T-helper 1 cell treated with Interleukin-12 subunit alpha and Interleukin-12 subunit beta and Interleukin-4 antibody, amounts not matched to agents 30 μg/mL and 1 μg/mL, for 36 hours (primary cell): ENCODE results near the gene FYCO1.

Source experiments
- H3K27ac Mint-ChIP-seq: one replicate; pipeline ENCODE4 v1.8.0; 2021; ENCODE audit warnings: mild to moderate bottlenecking, mixed read lengths
- H3K27me3 Mint-ChIP-seq: one replicate; pipeline ENCODE4 v1.8.0; 2021; ENCODE audit warnings: low read depth, mixed read lengths
- H3K36me3 Mint-ChIP-seq: one replicate; pipeline ENCODE4 v1.8.0; 2021; ENCODE audit warnings: low read depth, mixed read lengths
- H3K4me1 Mint-ChIP-seq: one replicate; pipeline ENCODE4 v1.8.0; 2021; ENCODE audit warnings: low read depth, mixed read lengths
- H3K4me3 Mint-ChIP-seq: one replicate; pipeline ENCODE4 v1.8.0; 2021; ENCODE audit warnings: mild to moderate bottlenecking, moderate library complexity, mixed read lengths
- H3K9me3 Mint-ChIP-seq: one replicate; pipeline ENCODE4 v1.8.0; 2021; ENCODE audit warnings: mixed read lengths

Gene FYCO1

DNA sequence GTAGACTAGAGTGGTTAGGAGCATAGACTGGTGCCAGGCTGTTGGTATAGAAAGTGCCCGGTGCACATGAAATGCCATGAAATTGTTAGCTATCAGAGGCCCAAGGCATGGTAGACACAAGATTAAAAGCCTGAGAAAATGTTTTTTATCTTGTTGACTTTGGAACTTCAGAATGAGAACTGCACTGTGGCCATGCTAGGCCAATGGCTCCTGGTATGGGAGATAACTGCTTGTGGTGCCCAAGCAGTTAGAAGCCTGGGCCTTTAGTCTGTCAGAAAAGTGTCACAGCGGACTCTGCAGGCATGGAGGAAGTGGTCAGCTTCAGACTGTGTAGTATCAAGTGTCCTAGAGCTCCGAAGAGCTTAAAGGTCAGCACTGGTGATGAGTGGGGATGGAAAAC is 11.9 kb downstream of the FYCO1 start:
- Mint-ChIP-seq H3K4me3 (no peak overlapping the region), H3K4me1 (peaks cover 63% of the 10 kb centered on the region), H3K27ac (no peak overlapping the region), H3K27me3 (no peaks in the 10 kb centered on the region), H3K36me3 (peaks cover 74% of the 10 kb centered on the region), H3K9me3 (no peaks in the 10 kb centered on the region)

DNA sequence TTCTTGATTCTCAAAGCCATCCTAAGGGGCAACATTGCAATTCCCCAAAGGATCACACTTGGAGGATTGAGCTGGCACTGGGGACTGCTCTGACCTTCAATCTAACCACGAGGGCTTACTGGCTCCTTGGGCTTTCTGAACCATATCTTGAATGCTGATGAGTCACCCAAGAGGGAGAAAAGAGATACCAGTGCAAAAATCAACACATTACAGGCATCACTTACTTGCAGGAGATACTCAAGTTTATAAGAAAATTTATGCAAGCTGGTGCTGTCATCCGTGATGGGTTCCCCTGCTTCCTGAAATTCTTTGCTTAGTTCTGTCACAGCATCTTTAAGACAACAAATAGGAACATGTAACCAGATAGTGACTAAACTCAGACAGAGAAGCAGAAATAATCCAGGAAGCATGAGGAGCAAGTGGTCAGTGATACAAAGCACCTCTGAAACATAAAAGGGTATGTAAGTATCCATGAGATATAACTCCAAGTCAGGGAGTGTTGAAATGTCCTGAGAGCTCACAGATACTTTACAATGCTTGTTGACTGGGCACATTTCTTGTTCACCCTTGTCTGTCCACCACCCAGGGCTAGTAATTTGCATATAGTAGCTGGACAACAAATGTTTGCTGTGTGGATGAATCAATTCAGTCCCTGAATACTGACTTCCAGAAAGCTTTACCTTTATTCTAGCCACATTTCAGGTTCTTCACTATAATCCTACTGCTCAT is 14.1 kb downstream of the FYCO1 start:
- Mint-ChIP-seq H3K36me3 (peaks cover 75% of the 10 kb centered on the region), H3K9me3 (peaks cover 3% of the 10 kb centered on the region), H3K4me3 (peak overlapping the region; percentile 15), H3K4me1 (peaks cover 65% of the 10 kb centered on the region), H3K27ac (peak overlapping the region; percentile 72), H3K27me3 (no peaks in the 10 kb centered on the region)

DNA sequence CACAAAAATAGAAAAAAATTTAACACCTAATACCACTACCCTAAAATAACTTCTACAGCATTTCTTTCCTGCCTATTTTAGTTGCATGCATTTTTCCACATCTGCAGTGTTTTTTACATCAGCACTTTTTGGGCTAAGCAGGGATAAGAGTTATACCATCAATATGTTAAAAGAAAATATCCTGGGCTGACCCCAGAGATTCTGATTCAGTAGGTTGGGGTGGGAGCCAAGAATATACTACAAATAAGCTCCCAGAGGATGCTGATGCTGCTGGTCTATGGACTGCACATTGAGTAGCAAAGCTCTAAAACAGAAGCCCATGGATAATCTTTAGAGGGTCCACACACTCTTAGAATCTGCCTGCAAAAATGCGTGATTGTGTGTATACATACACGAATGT is 14.8 kb downstream of the FYCO1 start:
- H3K9me3 Mint-ChIP-seq, result peaks cover 3% of the 10 kb centered on the region
- peak overlapping the region; percentile 72 for H3K27ac Mint-ChIP-seq
- H3K4me1 Mint-ChIP-seq, result peaks cover 67% of the 10 kb centered on the region
- H3K4me3 Mint-ChIP-seq, result peak overlapping the region; percentile 15
- H3K36me3 Mint-ChIP-seq, result peaks cover 73% of the 10 kb centered on the region
- H3K27me3 Mint-ChIP-seq, result no peaks in the 10 kb centered on the region

DNA sequence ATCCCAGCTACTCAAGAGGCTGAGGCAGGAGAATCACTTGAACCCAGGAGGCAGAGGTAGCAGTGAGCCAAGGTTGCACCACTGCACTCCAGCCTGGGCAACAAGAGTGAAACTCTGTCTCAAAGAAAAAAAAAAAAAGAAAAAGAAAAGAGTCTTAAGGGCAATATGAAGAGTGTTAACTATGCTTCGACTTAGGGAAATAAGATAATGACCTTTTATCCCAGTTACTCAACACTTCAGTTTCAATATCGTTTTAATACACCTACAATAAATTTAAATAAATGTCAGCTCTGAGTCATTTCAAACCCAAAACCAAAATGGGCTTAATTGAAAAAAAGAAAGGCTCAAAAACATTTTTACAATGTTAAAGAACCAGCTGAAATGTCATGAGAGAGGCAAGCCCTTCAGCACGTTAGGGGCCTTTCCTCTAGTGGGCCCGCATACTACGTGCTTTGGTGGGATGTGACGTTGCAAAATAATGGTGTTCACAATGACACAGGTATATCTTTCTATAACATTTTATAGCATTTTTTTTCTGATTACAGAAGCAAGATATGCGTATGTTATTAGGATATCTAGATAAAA is 15.3 kb downstream of the FYCO1 start:
- Mint-ChIP-seq H3K27me3 (no peaks in the 10 kb centered on the region), H3K4me3 (no peak overlapping the region), H3K4me1 (peaks cover 67% of the 10 kb centered on the region), H3K27ac (peak overlapping the region; percentile 70), H3K36me3 (peaks cover 74% of the 10 kb centered on the region), H3K9me3 (peaks cover 3% of the 10 kb centered on the region)

DNA sequence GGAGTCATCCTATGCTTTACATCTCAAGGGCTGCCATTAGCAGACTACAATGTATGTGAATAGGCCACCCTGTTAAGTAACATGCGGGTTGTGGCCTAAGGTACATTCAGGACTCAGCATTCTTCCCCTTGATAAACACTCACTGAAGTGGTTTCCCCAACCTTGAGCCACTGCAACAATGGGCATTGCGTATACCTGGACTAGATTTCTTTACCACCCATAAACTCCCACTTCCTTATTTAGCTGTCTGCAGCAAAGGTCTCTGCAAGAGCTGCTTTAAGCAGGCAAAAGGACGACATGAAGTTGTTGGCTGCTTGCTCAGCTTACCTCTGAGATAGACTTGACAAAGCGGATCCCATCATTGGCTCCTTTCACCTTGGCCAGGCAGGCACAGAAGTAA is 16.2 kb downstream of the FYCO1 start:
- Mint-ChIP-seq H3K9me3 (peaks cover 3% of the 10 kb centered on the region), H3K36me3 (peaks cover 74% of the 10 kb centered on the region), H3K4me3 (peak overlapping the region; percentile 19)

DNA sequence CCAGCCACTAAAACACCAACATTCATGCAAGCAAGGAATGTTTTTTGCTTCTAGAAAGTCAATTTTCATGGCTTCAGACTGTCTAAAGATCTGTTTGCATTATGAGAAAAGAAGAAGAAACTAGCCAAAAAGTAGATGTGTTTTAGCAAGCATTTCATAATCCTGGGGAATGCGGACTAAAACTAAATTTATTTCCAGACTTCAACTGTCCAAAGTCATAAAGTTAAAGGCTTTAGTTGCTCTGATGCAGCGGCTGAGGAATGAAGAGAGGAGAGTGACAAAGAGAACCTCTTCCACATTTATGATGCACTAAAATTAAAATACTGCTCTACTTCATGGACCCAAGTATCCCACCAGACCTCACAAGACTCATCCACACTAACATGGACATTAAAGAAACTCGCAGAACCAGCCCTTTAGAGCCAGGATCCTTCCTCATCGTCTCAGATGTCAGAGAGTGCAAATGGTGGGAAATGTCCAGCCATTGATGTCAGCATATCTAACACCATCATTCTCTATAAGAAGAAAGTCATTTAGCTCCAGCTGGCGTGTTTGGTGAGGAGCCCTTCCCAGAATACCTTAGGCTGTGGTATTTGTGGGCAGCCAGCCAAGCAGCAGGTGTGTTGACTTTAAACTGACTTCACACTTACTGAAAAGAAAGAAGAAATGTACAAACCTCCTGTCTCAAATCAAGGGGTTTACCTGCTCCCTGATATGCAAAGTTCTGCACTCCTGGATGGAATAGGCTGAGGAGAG is 17.4 kb downstream of the FYCO1 start:
- peaks cover 68% of the 10 kb centered on the region for H3K4me1 Mint-ChIP-seq
- peak overlapping the region; percentile 82 for H3K4me3 Mint-ChIP-seq
- peaks cover 70% of the 10 kb centered on the region for H3K36me3 Mint-ChIP-seq
- H3K27me3 Mint-ChIP-seq, result no peaks in the 10 kb centered on the region
- H3K27ac Mint-ChIP-seq, result peak overlapping the region; percentile 98
- H3K9me3 Mint-ChIP-seq, result peaks cover 3% of the 10 kb centered on the region

More for the DNA sequence above, 16.2 kb downstream of the FYCO1 start:
- Mint-ChIP-seq H3K27ac (peak overlapping the region; percentile 70), H3K27me3 (no peaks in the 10 kb centered on the region), H3K4me1 (peaks cover 69% of the 10 kb centered on the region)

DNA sequence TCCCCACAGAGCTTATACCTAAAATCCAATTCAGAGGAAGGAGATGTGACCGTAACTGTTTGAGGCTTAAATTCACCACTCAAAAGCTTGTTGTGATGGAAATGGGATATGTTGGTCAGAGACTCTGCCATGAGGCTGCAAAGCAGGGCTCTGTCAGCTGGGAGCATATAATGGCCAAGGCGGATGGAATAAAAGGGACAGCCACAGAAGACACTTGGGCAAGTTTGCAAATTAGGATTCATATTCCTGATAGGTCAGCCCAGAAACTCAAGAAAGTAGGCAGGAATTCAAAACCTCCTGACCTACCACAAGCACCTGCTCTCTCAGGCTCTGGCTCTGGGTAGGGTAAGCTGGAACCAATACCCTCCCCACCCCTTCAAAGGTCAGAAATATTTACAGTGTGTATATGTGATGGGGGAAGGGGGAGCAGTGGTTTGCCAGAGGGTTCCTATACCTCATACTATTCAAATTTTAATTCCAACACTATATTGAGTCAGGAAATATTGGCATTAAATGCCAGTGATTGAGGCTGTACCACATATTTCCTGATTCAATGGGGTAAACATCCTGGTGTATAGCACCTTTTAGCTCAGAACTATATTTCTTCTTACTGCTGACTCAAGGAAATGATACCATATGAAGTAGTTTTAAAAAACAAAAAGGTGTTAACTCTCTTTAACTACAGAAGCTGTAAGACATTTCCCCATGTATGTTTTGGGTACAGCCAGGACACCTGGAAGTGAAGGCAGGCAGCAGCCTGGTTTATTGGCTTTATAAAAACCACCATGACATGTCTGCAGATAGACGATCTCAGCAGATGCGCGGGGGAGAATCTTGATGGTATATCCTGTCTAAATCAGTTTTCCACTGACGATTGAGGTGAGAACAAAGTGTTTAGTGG is 19.2 kb downstream of the FYCO1 start:
- H3K36me3 Mint-ChIP-seq, result peaks cover 76% of the 10 kb centered on the region
- H3K27ac Mint-ChIP-seq, result peak overlapping the region; percentile 92
- H3K4me1 Mint-ChIP-seq, result peaks cover 79% of the 10 kb centered on the region
- peaks cover 3% of the 10 kb centered on the region for H3K9me3 Mint-ChIP-seq
- peak overlapping the region; percentile 39 for H3K4me3 Mint-ChIP-seq
- H3K27me3 Mint-ChIP-seq, result no peaks in the 10 kb centered on the region

DNA sequence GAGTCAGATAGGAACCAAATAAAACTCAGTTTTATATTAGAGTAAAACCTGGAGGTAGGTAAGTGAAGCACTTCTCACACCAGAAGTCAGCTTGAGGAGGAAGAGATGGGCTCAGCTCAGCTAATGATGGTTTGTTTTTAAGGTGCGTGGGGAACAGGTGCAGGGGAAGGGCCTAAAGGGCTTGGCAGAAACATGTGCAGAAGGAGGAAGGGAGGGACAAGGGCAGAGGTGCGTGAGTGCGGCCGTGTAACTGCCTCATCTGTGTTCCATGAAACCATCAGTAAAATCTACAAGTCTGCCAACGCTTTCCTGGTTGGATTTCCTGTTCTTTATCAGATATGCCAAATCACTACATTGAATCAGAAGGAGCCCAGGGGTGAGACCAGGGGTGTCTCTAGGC is 19.9 kb downstream of the FYCO1 start:
- Mint-ChIP-seq H3K27me3 (no peaks in the 10 kb centered on the region), H3K27ac (peak overlapping the region; percentile 92), H3K4me3 (no peak overlapping the region), H3K36me3 (peaks cover 76% of the 10 kb centered on the region), H3K4me1 (peaks cover 78% of the 10 kb centered on the region), H3K9me3 (peaks cover 3% of the 10 kb centered on the region)

DNA sequence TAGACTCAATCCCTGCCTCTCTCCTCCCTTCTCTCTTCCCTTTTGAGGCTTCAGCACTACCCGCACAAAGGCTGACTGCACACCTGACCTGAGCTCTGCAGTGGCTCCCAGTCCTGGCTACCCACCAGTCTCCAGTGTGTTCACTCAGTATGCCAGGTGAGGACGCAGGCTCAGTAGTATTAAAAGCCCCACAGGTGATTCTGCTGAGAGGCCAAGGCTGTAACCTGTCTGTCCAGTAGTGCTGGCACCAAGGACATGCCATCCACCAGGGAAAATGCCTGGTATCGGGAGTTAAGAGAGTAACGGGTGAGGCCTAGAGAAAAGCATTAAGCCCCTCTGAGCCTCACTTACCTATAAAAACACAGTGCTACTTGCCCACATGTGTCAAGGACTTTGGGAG is 20.9 kb downstream of the FYCO1 start:
- H3K36me3 Mint-ChIP-seq, result peaks cover 72% of the 10 kb centered on the region
- peaks cover 3% of the 10 kb centered on the region for H3K9me3 Mint-ChIP-seq
- H3K27ac Mint-ChIP-seq, result peak overlapping the region; percentile 62
- H3K4me3 Mint-ChIP-seq, result no peak overlapping the region
- H3K4me1 Mint-ChIP-seq, result peaks cover 83% of the 10 kb centered on the region
- no peaks in the 10 kb centered on the region for H3K27me3 Mint-ChIP-seq

DNA sequence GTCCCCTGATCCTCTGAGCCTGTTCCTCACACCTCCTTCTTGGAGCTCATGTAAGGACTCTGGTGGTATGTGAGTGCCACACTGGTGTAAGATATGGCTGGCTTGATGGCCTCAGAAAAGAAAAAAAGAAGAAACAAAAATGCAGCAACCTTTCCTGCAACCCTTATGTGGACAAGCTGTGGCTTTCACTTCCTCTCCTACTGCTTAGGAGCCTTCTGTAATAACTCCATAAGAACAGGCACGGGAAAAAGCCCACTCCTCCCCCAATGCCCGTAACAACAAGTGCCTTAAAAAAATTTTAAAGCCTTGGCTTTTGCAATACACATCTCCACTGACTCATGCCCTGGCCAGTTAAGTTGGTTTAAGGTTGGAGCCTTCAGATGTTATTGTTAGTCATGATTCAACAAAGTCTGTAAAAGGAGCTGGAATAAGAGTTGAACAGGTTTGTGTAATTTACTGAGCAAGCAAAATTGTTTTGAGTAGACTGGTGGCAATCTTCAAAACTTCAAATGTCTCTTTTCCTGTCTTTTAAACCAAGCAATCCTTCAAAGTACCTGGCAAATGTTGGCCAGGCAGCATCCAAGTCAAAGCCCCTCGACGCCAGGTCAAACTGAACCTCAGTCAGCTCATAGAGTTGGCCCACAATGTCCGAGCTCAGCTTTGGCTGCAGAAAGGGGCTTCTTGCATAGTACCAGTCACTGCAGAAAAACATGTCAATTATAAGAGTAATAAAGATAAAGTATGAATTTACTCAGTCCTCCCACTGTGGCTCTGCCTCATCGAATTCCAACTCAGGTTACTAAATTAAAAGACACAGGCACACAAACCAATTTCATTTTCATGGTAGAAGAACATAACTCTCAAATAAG is 22.9 kb downstream of the FYCO1 start:
- Mint-ChIP-seq H3K4me1 (peaks cover 80% of the 10 kb centered on the region), H3K27me3 (no peaks in the 10 kb centered on the region), H3K9me3 (no peaks in the 10 kb centered on the region), H3K4me3 (peak overlapping the region; percentile 37), H3K36me3 (peaks cover 72% of the 10 kb centered on the region), H3K27ac (peak overlapping the region; percentile 81)

DNA sequence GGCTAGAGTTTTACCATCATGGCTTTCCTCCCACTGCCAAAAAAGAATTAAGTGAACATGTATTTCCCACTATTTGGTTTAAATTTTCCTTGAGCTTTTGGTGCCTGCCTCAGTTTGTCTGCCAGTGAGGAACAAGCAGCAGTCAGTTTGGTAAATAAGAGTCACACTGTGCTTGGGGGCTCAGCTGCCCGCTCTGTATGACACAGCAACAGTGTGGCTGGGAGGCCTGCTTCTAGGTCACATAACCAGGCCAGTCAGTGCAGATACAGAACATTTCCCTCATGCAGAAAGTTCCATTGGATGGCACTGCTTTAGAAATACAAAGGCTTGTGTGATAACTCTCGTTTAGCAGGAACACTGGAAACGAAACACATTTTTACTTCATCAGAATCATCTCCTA is 25.7 kb downstream of the FYCO1 start:
- no peaks in the 10 kb centered on the region for H3K27me3 Mint-ChIP-seq
- no peaks in the 10 kb centered on the region for H3K9me3 Mint-ChIP-seq
- H3K4me1 Mint-ChIP-seq, result peaks cover 78% of the 10 kb centered on the region
- H3K4me3 Mint-ChIP-seq, result no peak overlapping the region
- H3K27ac Mint-ChIP-seq, result no peak overlapping the region
- peaks cover 71% of the 10 kb centered on the region for H3K36me3 Mint-ChIP-seq

DNA sequence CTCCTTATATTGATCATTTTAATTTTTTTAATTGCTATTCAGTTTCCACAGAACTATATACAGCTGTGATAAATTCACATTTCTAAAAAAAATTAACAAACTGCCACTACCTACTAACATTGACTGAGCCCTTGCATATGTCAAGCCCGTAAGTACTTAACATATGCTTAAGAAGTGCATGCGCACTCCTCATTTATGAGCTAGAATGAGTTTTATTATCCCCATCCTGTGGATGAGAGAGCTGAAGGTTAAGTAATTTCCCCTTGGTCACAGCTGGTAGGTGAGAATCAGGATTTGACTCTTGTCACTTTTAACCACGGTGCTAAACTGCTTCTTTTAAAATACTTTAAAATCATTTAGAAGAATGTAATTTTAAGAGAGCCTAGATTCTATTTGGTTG is 26.5 kb downstream of the FYCO1 start:
- Mint-ChIP-seq H3K36me3 (peaks cover 72% of the 10 kb centered on the region), H3K27me3 (no peaks in the 10 kb centered on the region), H3K27ac (peak overlapping the region; percentile 31), H3K4me1 (peaks cover 78% of the 10 kb centered on the region), H3K4me3 (no peak overlapping the region), H3K9me3 (no peaks in the 10 kb centered on the region)

DNA sequence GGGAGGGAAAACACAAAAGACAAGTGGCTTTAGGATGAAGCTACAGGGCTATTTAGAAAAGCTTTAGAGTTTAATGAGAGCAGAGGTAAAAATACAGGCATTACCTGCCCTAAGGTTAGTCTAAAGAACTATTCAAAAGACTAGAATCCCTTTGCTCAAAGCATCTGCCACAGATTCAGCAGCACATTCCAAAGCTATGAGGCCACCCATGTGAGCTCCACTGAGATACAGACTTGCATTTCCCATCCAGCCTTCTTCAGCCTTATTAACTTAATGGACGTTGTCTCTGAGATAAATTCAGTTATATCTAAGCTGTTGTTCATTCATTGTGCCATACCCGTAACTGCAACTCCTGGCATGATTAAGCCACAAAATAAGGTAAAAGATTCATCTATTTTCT is 26.9 kb downstream of the FYCO1 start:
- peak overlapping the region; percentile 65 for H3K27ac Mint-ChIP-seq
- peaks cover 75% of the 10 kb centered on the region for H3K36me3 Mint-ChIP-seq
- no peaks in the 10 kb centered on the region for H3K9me3 Mint-ChIP-seq
- H3K4me1 Mint-ChIP-seq, result peaks cover 83% of the 10 kb centered on the region
- H3K4me3 Mint-ChIP-seq, result no peak overlapping the region
- no peaks in the 10 kb centered on the region for H3K27me3 Mint-ChIP-seq
